Measurements from ENCODE around the gene PKP4.
"Not testable (repeated sequence)": the region's sequence is repeated elsewhere in the genome, so short reads cannot be mapped to it uniquely, and the experiment has no call there.

Gene PKP4, protein sequence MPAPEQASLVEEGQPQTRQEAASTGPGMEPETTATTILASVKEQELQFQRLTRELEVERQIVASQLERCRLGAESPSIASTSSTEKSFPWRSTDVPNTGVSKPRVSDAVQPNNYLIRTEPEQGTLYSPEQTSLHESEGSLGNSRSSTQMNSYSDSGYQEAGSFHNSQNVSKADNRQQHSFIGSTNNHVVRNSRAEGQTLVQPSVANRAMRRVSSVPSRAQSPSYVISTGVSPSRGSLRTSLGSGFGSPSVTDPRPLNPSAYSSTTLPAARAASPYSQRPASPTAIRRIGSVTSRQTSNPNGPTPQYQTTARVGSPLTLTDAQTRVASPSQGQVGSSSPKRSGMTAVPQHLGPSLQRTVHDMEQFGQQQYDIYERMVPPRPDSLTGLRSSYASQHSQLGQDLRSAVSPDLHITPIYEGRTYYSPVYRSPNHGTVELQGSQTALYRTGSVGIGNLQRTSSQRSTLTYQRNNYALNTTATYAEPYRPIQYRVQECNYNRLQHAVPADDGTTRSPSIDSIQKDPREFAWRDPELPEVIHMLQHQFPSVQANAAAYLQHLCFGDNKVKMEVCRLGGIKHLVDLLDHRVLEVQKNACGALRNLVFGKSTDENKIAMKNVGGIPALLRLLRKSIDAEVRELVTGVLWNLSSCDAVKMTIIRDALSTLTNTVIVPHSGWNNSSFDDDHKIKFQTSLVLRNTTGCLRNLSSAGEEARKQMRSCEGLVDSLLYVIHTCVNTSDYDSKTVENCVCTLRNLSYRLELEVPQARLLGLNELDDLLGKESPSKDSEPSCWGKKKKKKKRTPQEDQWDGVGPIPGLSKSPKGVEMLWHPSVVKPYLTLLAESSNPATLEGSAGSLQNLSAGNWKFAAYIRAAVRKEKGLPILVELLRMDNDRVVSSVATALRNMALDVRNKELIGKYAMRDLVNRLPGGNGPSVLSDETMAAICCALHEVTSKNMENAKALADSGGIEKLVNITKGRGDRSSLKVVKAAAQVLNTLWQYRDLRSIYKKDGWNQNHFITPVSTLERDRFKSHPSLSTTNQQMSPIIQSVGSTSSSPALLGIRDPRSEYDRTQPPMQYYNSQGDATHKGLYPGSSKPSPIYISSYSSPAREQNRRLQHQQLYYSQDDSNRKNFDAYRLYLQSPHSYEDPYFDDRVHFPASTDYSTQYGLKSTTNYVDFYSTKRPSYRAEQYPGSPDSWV

DNA sequence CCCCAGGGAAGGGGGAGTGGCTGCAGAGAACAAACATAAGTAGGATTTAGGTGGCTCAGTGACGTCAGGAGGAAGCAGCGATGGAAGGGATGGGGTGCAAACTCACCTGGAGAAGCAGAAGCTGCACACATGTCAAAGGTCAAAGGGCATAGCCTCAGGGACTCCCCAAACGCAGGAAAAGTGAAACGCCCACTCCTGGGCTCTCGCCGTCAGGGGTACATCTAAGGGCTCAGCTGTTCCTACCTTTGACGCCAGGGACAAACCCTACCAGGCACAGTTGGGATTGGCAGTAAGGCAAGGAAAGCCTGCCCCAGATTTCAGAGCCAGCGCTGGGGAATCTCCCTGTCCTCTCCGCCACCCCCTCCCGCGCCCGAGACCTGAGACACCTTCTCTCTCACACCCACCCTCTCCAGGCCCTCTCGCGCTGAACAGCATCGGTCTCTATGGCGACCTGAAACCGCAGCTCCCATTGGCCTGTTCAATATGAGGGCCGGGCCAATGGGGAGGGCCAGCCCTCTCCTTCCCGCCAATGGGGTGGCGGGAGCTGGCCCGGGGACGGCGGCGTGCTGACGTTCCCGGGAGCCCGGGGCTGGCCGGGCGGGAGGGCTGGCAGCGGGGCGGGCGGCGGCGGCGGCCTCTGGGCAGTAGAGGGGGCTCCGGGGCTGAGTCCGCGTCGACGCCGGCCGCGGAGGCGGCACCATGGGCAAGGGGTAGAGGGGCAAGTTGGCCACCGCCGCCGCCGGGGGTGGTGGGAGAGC, at the start of gene PKP4, which contains the start of gene CCDC148:
TSS of gene PKP4 (plus strand) at position 644 of the 758 bp plus-strand sequence. CDS start 76,233 bp downstream, outside the sequence.
TSS of gene CCDC148 (minus strand) at position 445 of the 758 bp plus-strand sequence. CDS start at position 131, 314 bp downstream.
- DNase-seq, result peak; percentile 26

DNA sequence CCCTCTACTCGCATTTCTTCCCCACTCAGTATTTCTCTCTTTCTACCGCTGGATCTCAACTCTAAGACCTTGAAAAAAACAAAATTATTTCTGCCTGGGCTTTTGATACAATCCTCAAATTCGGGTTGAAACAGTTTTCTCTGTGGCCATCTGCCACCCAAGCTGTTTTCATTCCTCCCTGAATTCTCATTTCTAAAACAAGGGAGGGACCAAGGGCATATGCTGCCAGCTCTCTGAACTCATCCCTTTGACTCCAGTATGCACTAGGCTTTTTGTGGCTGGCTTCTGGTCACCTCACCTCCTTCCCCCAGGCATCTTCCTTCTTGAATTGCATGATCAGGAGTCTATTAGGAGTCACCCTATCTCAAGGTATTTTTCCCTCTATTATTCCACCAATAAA, 49.7 kb upstream of the PKP4 start:
- DNase-seq, result no peak

DNA sequence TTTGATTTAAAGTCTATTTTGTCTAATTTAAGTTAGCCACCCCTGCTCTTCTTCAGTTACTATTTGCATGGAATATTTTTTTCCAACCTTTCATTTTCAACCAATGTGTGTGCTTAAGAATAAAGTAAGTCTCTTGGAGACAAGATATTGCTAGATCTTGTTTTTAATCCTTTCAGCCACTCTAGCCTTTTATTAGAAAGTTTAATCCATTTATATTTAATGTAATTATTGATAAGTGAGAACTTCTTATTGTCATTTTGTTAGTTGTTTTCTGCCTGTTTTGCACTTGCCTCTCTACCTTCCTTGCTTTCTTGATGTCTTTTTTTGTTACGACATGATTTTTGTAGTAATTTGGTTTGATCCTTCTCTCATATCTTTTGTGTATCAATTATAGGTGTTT, 46.6 kb upstream of the PKP4 start:
- no peak for DNase-seq

DNA sequence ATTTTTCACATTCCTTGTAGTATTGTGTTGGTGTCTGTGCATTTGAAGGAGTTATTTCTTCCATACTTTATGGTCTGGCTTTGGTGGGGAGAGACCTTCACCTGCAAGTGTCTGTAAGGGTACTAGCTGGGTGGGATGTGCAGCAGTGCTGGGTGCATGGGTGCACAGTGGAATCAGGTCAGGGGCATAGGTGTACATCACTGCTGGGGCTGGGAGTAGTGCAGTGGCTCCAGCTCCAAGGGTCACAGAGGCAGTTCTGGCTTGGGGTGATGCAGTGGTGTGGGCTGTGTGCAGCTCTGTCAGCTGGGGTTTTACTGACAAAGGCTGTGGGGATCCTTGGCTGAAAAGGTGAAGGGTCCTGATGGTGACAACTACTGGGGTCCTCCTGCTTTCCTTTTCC, 45.0 kb upstream of the PKP4 start:
- DNase-seq, result no peak

DNA sequence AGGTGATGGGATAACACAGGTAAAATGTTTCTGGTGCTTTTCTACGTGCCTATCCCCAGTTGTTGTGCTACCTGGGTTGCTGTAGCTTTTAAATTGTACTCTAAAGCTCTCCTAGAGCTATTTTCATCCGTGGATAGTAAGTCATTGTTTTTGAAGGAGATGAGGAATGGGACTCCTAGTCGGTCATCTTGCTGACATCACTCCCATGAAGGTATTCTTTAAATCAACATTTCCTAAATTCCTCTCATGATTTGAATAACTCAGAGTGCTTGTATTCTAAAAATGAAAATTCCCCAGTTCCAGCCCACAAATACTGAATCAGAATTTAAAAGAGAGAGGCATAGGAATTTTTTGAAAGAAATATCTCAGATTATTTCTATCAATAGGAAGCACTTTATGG, 44.5 kb upstream of the PKP4 start:
- DNase-seq, result no peak

DNA sequence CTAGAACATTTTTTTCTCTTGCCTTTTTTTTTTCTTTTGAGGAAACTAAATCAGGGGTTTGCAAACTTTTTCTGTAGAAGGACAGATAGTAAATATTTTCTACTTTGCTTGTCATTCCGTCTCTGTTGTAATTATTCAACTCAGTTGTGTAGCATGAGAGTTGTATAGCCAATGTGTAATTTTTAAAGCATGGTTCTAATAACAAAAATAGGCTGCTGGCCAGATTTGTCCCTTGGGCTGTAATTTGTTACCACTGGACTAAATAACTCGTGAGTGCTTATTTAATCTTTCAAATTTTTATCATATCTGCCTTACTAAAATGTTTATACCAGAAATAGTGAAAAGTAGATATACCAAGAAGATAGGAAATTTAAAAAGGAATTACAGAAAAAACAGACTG, 43.2 kb upstream of the PKP4 start:
- no peak for DNase-seq

DNA sequence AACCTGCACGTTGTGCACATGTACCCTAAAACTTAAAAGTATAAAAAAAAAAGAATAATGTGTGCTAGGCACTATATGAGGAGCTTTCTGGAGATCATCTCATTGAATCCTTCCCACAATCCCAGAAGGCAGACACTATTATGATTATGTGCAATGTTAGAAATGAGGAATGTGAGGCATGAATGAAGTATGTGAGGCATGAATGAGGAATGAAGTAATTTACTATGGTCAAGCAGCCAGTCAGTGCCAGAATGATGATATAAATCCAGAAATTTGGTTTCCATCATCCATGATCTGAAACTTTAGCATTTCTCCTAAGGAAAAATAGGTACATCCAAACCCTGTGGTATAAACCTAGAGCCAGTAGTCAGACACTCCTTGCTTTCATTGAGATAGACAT, 42.2 kb upstream of the PKP4 start:
- DNase-seq, result no peak

DNA sequence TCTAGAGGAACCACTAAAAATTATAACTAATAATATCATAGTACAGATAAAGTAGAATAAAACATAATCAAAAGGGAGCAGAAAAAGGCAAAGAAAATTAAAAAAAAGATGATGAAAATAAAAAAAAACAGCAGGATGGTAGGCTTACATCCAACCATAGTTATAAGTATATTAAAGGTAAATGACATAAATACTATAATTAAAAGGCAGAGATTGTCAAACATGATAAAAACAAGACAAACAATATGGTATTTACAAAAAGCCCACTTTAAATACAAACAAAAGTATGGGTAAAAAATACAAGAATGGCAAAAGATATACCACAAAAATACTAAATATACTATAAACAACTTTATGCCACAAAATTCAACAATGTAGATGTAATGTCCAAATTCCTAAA, 24.6 kb upstream of the PKP4 start:
- DNase-seq, result no peak

DNA sequence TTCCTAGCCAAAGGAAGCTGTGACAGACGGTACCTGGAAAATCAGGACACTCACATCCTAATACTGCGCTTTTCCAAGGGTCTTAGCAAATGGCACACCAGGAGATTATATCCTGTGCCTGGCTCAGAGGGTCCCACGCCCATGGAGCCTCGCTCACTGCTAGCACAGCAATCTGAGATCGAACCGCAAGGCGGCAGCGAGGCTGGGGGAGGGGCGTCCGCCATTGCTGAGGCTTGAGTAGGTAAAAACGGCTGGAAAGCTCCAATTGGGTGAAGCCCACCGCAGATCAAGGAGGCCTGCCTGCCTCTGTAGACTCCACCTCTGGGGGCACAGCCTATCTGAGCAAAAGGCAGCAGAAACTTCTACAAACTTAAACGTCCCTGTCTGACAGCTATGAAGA, 23.0 kb upstream of the PKP4 start:
- not testable (repeated sequence) for DNase-seq

DNA sequence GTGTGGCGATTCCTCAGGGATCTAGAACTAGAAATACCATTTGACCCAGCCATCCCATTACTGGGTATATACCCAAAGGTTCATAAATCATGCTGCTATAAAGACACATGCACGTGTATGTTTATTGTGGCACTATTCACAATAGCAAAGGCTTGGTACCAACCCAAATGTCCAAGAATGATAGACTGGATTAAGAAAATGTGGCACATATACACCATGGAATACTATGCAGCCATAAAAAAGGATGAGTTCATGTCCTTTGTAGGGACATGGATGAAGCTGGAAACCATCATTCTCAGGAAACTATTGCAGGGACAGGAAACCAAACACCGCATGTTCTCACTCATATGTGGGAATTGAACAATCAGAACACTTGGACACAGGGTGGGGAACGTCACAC, 17.7 kb upstream of the PKP4 start:
- DNase-seq, result not testable (repeated sequence)

DNA sequence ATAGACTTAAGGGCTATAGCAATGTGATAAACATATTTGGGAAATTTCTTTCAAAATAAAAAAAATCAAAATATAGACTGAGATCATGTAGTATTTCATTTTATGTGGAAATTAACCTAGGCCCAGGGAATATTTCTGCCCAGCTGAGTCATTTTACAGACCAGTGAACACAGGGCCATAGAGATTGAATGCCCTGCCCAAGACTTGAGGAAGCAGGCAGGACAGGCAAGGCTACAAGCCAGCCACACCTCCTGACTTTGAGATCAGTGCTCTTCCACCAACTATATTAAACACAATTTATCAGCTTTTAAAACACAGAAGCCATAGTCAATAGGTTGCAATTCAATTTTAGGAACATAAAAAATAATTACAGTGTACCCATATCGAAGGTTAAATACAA, 13.1 kb upstream of the PKP4 start:
- DNase-seq, result no peak

DNA sequence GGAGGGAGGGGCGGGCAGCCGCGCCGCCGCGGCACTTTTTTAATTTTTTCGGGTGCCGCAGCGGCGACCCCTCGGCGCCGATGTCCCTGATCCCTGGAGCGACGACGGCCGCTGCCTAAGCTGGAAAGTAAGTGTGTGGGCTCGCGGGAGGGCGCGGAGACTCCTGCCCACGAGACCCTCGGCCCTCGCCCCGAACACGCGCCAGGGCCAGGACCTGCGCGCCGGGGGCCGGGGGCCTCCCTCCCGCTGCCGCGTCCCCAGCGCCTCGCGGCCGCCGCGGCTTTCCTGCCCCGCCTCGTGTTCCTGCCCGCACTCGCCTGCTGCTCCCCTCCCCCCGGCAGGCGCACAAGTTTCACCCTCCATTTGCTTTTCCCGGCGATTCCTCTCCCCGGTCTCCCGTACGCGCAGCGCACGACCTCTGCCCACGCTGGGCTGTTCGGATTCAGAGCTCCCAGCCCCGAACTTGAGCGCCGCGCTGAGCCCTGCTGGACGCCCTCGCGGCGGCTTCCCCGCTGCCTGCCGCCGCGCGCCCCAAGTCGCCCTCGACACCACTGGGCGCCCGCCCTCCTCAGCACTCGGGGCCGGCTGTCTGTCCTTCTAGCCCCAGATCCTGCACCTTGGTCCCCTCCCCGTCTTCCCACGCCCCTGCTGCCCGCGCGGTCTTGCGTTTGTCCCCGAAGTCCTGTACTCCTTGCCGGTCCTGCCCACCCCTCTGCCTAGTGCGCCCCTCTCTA, 507 bp downstream of the PKP4 start:
- DNase-seq, result no peak

DNA sequence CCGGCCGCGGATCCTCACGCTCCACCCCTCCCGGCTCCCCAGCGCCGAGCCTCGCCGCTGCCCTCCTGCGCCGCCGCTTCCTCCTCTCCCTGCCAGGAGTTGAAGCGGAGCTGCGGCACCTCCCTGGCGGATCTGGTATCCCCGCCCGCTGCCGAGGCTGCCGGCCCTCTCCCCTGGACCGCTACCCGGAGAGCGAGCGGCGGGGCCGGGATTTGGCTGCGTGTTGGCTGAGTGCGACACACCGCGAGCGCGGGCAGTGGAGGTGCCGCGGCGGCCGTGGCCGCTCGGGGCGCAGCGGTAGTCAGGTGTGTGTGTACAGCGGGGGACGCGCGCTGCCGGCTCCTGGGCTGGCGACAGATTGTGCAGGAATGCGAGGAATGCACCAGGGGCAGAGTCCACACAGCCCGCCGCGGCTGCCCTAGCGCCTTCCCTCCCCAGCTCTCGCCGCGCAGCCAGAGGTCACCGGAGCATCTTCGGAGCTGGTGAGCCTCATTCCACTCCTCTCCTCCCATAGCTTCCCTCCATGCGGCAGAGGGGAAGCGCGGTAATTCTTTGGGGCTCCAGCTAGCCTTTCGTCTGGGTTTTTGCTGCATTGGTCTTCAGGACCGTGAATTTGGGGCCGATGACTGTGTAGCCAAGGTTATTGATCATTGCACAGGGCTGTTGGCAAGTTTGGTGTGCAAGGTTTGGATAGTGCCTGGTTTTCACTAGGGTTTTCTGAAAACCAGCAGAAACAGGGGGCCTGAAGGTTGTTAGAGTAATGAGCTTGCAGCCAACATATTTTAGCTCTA, 1.3 kb downstream of the PKP4 start:
- peak; percentile 28 for DNase-seq

DNA sequence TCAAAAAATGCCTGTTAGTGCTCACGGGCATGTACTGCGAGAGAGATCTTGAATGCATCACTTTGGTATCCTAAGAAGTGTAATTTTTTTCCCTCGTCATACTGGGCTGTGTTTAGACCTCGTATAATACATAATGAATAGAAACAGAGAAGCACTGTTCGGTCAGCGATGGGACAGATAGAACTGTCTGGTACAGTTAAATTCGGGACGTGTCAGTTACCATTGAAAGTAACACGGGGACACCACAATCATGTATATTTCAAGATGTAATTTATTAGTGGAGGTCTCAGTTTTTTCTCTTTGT, 1.8 kb downstream of the PKP4 start:
- no peak for DNase-seq

DNA sequence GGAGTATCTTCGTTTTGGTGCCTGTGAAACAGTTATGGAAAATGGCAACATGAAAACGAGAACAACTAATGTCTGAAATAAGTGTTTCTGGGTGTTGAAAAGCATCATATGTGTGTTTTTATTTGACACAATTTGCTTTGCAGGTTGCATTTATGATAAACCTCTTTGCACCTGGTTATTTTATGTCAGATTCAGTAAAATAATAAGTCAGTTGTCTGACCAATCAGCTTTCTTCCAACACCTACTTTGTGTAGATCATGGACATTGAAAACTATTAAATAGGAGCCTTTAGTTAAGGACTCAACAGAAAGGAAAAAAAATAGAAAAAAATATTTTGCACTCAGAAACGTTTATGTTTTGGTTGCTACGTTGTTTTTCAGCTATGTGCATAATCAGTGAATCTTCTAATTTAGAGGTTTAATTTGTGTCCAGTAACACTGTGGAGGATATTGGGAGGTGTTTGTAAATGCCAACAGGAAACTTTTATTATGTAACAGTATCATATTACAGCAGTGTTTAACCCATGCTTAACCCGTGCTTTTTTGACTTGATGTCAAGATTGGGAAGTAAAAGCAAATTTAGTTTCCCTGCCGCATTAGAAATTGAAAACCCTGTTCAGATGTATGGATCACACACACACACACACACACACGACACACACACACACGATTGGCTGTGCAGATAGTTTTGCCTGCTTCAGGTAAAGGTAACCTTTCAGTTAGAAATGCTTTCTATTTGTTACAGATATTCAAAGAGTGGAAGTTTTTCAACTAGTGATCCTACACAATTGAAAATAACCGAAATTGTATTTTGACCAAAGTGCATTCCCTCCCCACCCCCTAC, 2.6 kb downstream of the PKP4 start:
- no peak for DNase-seq

DNA sequence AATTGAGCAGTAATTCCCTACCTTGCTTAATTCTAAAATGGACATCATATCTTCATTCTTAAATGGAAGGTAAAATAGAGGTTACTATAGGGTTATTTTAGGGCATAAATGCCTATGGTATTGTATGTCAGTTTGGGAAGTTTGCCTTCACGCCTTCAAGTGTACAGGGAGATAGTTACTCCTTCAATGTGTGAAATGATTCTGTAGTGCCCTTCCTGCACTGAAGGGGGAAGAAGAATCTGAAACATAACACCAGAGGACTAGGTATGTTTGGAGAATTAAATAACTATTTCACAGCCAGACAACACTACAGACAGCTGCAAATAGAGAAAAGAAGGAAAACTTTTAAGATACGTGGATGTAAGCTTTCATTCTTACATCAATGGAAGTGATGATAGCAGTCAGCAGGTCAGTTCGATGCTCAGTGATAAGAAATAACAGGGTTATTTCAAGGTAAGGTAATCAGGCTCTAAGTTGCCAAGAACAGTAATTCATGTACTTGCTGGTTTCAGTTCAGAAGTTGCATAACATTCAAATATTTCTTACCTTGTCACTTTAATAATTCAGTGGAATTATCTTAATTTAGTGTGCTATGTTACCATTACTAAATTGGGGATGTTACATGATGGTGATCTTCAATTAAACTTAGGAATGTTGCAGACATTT, 4.0 kb downstream of the PKP4 start:
- no peak for DNase-seq

DNA sequence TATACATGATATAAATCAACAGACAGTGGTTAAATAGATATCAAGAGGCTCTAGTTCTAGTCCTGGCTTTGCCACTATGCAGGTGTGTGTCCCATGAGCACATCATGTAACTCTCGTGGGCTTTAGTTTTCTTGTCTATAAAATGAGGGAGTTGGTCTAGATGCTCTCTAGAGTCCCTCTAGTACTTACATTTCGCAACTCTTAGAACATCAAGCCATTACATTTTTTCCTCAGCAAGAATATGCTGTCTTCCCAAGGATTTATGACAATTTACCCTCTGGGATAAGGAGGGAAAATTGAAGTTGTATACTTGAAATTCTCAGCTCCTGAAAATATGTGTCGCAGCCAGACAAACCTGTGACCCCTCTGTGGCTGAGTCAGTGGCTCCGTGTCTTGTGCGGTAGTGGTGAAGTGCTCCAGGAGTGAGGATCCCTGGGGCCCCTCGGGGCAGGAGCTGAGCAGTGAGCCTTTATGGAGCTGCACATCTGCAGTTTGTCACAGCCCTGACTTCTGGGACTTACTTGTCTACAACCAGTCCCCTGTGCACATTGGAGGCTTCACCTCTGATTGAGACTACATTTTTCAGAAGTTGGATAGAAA, 6.8 kb downstream of the PKP4 start:
- no peak for DNase-seq

DNA sequence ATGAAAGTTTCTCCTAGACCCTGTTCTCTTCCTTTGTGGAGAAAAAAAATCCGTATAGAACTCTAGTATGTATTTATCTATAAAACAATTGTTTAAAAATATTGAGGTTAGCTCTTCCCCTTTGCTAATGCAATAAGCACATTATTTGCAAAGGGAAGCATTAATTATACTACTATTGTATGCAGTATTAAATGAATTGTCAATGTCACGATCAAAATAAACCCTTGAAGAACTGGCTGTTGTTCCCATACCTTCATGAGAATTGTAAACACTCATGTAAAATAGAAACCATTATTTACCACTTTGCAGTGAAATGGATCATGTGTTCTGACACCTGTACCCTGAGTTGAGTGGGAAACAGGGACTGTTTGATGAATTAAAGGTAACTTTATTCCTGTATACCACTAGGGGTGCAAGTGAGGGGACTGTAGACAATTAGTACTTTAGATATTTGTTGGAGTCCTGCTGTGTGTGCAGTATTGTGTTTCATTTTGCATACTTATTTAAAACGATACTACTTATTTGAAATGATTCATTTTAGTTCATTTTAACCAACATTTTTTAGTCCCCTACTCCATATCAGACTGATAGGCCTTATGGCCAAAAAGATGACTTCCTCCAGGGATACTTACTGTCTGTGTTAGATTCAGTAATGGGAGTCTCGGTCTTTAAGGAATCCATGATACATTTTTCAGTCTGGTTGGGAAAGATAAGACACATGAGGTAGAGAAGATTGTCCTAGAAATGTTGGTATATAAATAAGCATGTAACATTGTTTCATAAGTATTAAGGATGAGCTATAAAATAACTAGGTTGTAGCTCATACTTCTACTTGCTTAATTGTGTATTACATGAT, 7.9 kb downstream of the PKP4 start:
- no peak for DNase-seq

Data from cortex of kidney (tissue), 1 donor.